T-helper 1 cell treated with Interleukin-12 subunit alpha and Interleukin-12 subunit beta and Interleukin-4 antibody, amounts not matched to agents 30 ng/mL and 1 ng/mL, for 36 hours (primary cell): Measurements from ENCODE around the gene XIRP1. TPM values are rescaled to one million over a fixed set of nuclear protein-coding genes. Genes with fewer than 3 reads are reported as not detected.
"Not testable (repeated sequence)": the region's sequence is repeated elsewhere in the genome, so short reads cannot be mapped to it uniquely, and the experiment has no call there.

ENCODE experiments used
- intact Hi-C: fragments of 100-400 bp; cut with micrococcal nuclease; formaldehyde crosslinking; loops from one replicate; pipeline ENCODE4 v1.15.1; 2024
- total RNA-seq: library from RNA; stranded (reverse); gene quantifications from 2 replicates; pipeline ENCODE4 v1.2.3, GENCODE V29; 2022

Gene XIRP1
- total RNA-seq, 1 donor from 2014 or later: 0.25 TPM

- intact Hi-C loops: no loop called here
Measured at GRCh38 chr3:39186692-39187151, 5.7 kb downstream of the XIRP1 start.

- intact Hi-C loops: no loop called here
Measured at GRCh38 chr3:39185959-39186691, 6.3 kb downstream of the XIRP1 start.

GRCh38 chr3:39185326-39185958, 7.0 kb downstream of the XIRP1 start:
- intact Hi-C loops: no loop called here

- intact Hi-C loops: no loop called here
Measured at GRCh38 chr3:39184968-39185285, 7.5 kb downstream of the XIRP1 start.

- intact Hi-C loops: no loop called here
Measured at GRCh38 chr3:39184081-39184967, 8.1 kb downstream of the XIRP1 start.

- intact Hi-C loops: no loop called here
Measured at GRCh38 chr3:39183211-39184080, 8.9 kb downstream of the XIRP1 start.

- intact Hi-C loops: loop anchor here (2.0 kb wide), 1 partner anchor 107 kb away; no protein-coding TSS in a partner anchor
Measured at GRCh38 chr3:39181408-39182335, 10.7 kb downstream of the XIRP1 start.

- intact Hi-C loops: loop anchor here (1.0 to 2.0 kb wide), 4 partner anchors 72 to 203 kb away; partner anchors contain the start of genes SCN11A and SLC25A38
Measured at GRCh38 chr3:39180546-39181346, 11.6 kb downstream of the XIRP1 start.

GRCh38 chr3:39180183-39180545, 12.2 kb downstream of the XIRP1 start:
- intact Hi-C loops: loop anchor here (1.0 to 2.0 kb wide), 4 partner anchors 72 to 203 kb away; partner anchors contain the start of genes SCN11A and SLC25A38

- intact Hi-C loops: loop anchor here (2.0 kb wide), 1 partner anchor 42 kb away; no protein-coding TSS in a partner anchor
Measured at GRCh38 chr3:39178553-39178952, 13.8 kb downstream of the XIRP1 start.

- intact Hi-C loops: loop anchor here (2.0 kb wide), 1 partner anchor 43 kb away; no protein-coding TSS in a partner anchor
Measured at GRCh38 chr3:39177708-39178332, 14.6 kb downstream of the XIRP1 start.

- intact Hi-C loops: no loop called here
Measured at GRCh38 chr3:39176025-39176714, 16.2 kb downstream of the XIRP1 start.

- intact Hi-C loops: no loop called here
Measured at GRCh38 chr3:39173318-39174125, 18.9 kb downstream of the XIRP1 start.

GRCh38 chr3:39171860-39172259, 20.5 kb downstream of the XIRP1 start:
- intact Hi-C loops: no loop called here

- intact Hi-C loops: not testable (repeated sequence)
Measured at GRCh38 chr3:39170877-39171276, 21.5 kb downstream of the XIRP1 start.

GRCh38 chr3:39170461-39170860, 21.9 kb downstream of the XIRP1 start:
- intact Hi-C loops: no loop called here

- intact Hi-C loops: no loop called here
Measured at GRCh38 chr3:39169712-39170111, 22.7 kb downstream of the XIRP1 start.
